Fibroblast of skin of left quadriceps (primary cell): Measurements from ENCODE around the gene UBA5.

Source experiments
- DNase-seq, 2 experiments: peaks; one replicate each; pipeline ENCODE4 v3.0.0-alpha.2; 2013; ENCODE audit warnings: low read depth in 2 of 2

The UBA5 gene

DNA sequence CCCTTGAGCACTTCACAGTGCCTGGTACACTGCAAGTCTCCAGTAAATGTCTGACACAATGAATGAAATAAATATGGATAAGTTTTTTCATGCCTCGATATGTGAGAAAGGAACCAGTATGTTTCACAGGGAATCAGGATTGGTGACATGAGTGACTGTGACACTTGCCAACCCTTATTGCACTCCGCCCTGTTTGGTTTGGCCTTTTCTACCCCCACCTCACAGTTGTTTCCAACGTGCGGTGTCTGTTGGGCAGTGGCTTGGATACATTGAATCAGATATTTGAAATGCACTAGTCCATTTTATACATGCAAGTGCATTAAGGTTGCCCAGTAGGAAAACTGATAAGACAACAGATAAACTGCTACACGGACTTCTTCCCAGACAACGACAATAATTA is 60.1 kb downstream of the UBA5 start:
- no peak for DNase-seq

DNA sequence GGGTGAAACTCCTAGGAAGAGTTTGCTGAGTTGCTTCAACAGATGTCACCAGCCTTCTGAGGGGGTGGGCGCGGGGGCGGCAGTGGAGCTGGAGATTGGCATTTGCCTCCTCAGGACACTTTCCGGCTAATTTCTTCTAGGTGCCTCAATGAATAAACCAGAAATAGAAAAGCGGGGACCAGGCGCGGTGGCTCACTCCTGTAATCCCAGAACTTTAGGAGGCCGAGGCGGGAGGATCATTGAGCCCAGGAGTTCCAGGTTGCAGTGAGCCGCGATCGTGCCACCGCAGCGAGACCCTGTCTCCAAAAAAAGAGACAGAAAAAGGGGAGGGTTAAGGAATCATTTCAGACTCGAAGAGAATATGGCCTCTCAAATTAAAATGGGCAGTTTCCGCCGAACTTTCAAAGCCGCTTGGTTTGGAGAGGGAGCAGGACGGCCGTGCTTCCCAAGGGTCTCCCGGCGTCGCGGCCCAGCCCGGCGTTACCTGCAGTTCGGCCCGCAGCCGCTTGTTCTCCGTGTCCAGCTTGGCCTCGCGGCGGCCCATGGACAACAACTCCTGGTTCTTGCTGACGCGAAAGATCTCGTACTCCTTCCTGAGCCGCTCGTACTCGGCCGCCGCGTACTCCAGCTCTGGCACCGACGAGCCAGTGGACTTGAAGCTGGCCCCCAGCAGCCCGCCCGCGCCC is 61.5 kb downstream of the UBA5 start:
- peak; percentile 11 to 18 for DNase-seq

DNA sequence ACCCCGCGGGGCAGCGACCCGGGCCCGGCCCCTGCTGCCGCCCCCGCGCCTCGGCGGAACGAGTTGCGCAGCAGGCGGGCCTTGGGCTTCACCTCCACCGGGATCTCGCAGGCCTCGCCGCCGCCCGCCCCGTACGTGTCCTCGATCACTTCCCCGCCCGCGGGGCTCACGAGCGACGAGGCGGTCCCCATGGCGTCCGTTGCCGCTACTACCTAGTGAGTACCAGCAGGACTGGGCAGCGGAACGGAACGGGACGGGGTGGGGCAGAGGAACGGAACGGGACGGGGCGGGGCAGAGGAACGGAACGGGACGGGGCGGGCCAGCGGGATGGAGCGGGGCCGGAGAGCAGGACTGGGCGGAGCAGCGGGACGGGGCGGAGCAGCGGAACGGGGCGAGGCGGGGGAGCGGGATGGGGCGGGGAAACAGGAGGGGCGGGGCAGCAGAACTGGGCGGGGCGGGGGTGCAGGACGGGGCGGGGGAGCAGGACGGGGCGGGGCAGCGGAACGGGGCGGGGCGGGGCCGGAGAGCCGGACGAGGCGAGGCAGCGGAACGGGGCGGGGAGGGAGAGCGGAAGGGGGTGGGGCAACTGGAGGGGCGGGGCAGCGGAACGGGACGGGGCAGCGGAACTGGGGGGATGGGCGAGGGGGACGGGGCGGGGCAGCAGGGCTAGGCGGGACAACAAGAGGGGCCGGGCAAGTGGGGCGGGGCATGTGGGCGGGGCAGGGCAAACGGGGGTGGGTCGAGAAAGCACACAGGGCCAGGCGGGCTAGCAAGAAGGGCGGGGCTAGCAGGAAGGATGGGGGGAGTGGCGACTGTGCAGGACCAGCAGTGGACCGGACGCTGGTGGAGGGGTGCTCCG is 62.3 kb downstream of the UBA5 start, which contains the start of gene NPHP3:
Gene NPHP3 (minus strand): TSS at position 245 of the 859 bp plus-strand sequence. CDS start 54 bp downstream, at position 191.
- DNase-seq, result peak; percentile 91

GRCh38 chr3:132723024-132723950 is 63.2 kb downstream of the UBA5 start:
- DNase-seq, result peak in 1 of 2 experiments; percentile 69

- peak; percentile 8 to 12 for DNase-seq
Observed at GRCh38 chr3:132726341-132726823, 66.3 kb downstream of the UBA5 start.
